RWPE1 (cell line): ENCODE results near the gene DRAP1.

Experiments
- CTCF ChIA-PET: fragments of 350-600 bp; sonication (Branson Sonifier 250); formaldehyde crosslinking; extraction: SDS; loops from one replicate; lab custom pipeline; 2021; lab: Yijun Ruan, JAX
- POLR2A ChIA-PET: fragments of 400-600 bp; formaldehyde crosslinking; extraction: SDS; loops from one replicate; lab custom pipeline; 2020; ENCODE audit warnings: antibody characterized with exemption; ENCODE audit not compliant: low non-redundant PET; lab: Yijun Ruan, JAX
- DNase-seq: peaks from one replicate; pipeline ENCODE4 v3.0.0; 2012; ENCODE audit warnings: low spot score
- H3K27ac ChIP-seq: fragments of 450-650 bp; 2 replicates; pipeline ENCODE4 v1.5.1; 2017
- CTCF ChIP-seq: fragments of 450-650 bp; conservative IDR thresholded peaks from 2 replicates; pipeline ENCODE4 v1.5.1; 2017; ENCODE audit warnings: low read depth, mild to moderate bottlenecking

Gene DRAP1

GRCh38 chr11:65896034-65896999 is 22.9 kb upstream of the DRAP1 start:
- ChIA-PET POLR2A (interaction anchor here (1.7 kb wide), 1 partner anchor 19 kb away, joined by 5 read pairs; no protein-coding TSS in a partner anchor), CTCF (no interaction called here)
- no peak for DNase-seq
- peak overlapping the region; percentile 95 for H3K27ac ChIP-seq
- TF ChIP-seq CTCF = no peak

GRCh38 chr11:65897020-65897471 is 22.2 kb upstream of the DRAP1 start:
- CTCF ChIA-PET = interaction anchor here (0.6 kb wide), 1 partner anchor 11 kb away, joined by 3 read pairs; no protein-coding TSS in a partner anchor
- H3K27ac ChIP-seq = peak overlapping the region; percentile 95
- no peak for TF ChIP-seq CTCF
- no peak for DNase-seq
- POLR2A ChIA-PET = interaction anchor here (0.5 to 1.7 kb wide), 2 partner anchors 19 to 53 kb away, joined by 3 to 5 read pairs; no protein-coding TSS in a partner anchor

- ChIA-PET CTCF (interaction anchor here (0.7 to 1.8 kb wide), 5 partner anchors 11 to 154 kb away, joined by 3 to 14 read pairs (median 6); partner anchors contain the start of gene FIBP), POLR2A (interaction anchor here (1.2 to 1.7 kb wide), 4 partner anchors 9 to 17 kb away, joined by 3 to 8 read pairs (median 4); partner anchors contain the start of genes CCDC85B and FIBP)
- H3K27ac ChIP-seq = peak overlapping the region; percentile 95
- DNase-seq = no peak
- no peak for TF ChIP-seq CTCF
Measured at GRCh38 chr11:65898656-65899355, 20.4 kb upstream of the DRAP1 start.

GRCh38 chr11:65899356-65900124 is 19.7 kb upstream of the DRAP1 start:
- peak; percentile 81 for DNase-seq

More at GRCh38 chr11:65899356-65900124, 19.7 kb upstream of the DRAP1 start:
- no peak for TF ChIP-seq CTCF
- ChIA-PET CTCF (interaction anchor here (1.2 to 1.7 kb wide), 3 partner anchors 12 to 90 kb away, joined by 3 to 14 read pairs (median 8); partner anchors contain the start of gene FIBP), POLR2A (interaction anchor here (1.0 to 1.4 kb wide), 4 partner anchors 10 to 12 kb away, joined by 3 to 8 read pairs (median 4); partner anchors contain the start of genes CCDC85B and FIBP)
- H3K27ac ChIP-seq = peak overlapping the region; percentile 95
